ENCODE measurements around the gene LCOR. TPM values are rescaled to one million over a fixed set of nuclear protein-coding genes. Genes with fewer than 3 reads are reported as not detected.

The LCOR gene
- total and polyA plus RNA-seq, 9 of the 15 experiments (the other 6 are each of a cell fraction or from before 2014, with no cell fraction given): 3.6 to 25.2 (median 14.4) TPM

- TF ChIP-seq GTF2A2 (tag; IDR thresholded peaks at IDR 0.05) (no peak), CEBPB (tag; IDR thresholded peaks at IDR 0.05) (peak; percentile 59), HNRNPK (IDR thresholded peaks at IDR 0.05; ENCODE audit: low read depth, low read length, poor library complexity, severe bottlenecking) (no peak), COPS2 (conservative IDR thresholded peaks at IDR 0.05) (no peak), ZNF224 (CRISPR knock-in tag; IDR thresholded peaks at IDR 0.05) (no peak), TSC22D4 (tag; IDR thresholded peaks at IDR 0.05) (no peak), FOXP1 (CRISPR knock-in tag; IDR thresholded peaks at IDR 0.05) (no peak), RAD21 (CRISPR knock-in tag; conservative IDR thresholded peaks at IDR 0.05 in 1 of 2, IDR thresholded peaks at IDR 0.05 in 1 of 2) (peak in 1 of 2 experiments; percentile 63; a peak in 2 of 4 replicates), BRF1 (IDR thresholded peaks at IDR 0.05; ENCODE audit: borderline replicate concordance, extremely low read depth, insufficient read length) (no peak), SMC3 (conservative IDR thresholded peaks at IDR 0.05; ENCODE audit: insufficient read depth, low read depth, low read length) (peak; percentile 61)
Measured at GRCh38 chr10:97025613-97026242, 193.6 kb downstream of the LCOR start (continued).

- H3K4me1 ChIP-seq (replicated peaks in 1 of 2; ENCODE audit: control insufficient read depth in 2 of 2, insufficient read depth in 2 of 2, low read length in 2 of 2): peaks cover 0 to 4% of the 10 kb centered on the region in 2 experiments; a peak in 2 of 5 replicates
- ATAC-seq (no peak), FAIRE-seq (no peak), DNase-seq (ENCODE audit: extremely low read depth in 1 of 4, low spot score in 3 of 4) (no peak)
- no peaks in the 10 kb centered on the region for H3K36me3 ChIP-seq (ENCODE audit: control insufficient read depth, insufficient read depth, low read length)
- POLR2A ChIA-PET: no interaction called here
- H3K27me3 ChIP-seq (ENCODE audit: control insufficient read depth in 2 of 2, insufficient read depth in 2 of 2, low read length in 2 of 2): peaks cover 11 to 38% of the 10 kb centered on the region in 2 experiments; a peak in 4 of 5 replicates
- no peak for TF ChIP-seq NR4A1 (CRISPR knock-in tag; IDR thresholded peaks at IDR 0.05)
- no peak for TF ChIP-seq NR4A1 (tag; IDR thresholded peaks at IDR 0.05)
- no peak for TF ChIP-seq ZNF830 (CRISPR knock-in tag; IDR thresholded peaks at IDR 0.05)
- TF ChIP-seq CTBP1 (IDR thresholded peaks at IDR 0.05; ENCODE audit: borderline replicate concordance): no peak
- no peak for TF ChIP-seq E2F8 (IDR thresholded peaks at IDR 0.05; ENCODE audit: low read depth, partially characterized antibody)
- no peak for TF ChIP-seq MXI1 (IDR thresholded peaks at IDR 0.05; ENCODE audit: low read depth, low read length)
- intact Hi-C loops (cut with micrococcal nuclease): loop anchor here (5.0 to 10.0 kb wide), 3 partner anchors 113 to 383 kb away; no protein-coding TSS in a partner anchor
- no peaks in the 10 kb centered on the region for H3K9me1 ChIP-seq (ENCODE audit: control insufficient read depth, insufficient read depth, low read length)
- H2AFZ ChIP-seq (ENCODE audit: low read depth, low read length): no peak overlapping the region
- H3K79me2 ChIP-seq (ENCODE audit: control insufficient read depth, insufficient read depth, low read length): no peaks in the 10 kb centered on the region
- 0% methylated on average over 2 of the region's 2 CpGs for WGBS (ENCODE audit: insufficient coverage, low coverage, missing lambda C conversion rate)
- no peaks in the 10 kb centered on the region for H4K20me1 ChIP-seq (replicated peaks; ENCODE audit: control insufficient read depth, insufficient read depth, low read length)
- no TSS peak for BruUV-seq (replicated peaks)
- H3K4me3 ChIP-seq: no peak overlapping the region
- CTCF ChIA-PET (ENCODE audit: low intra/inter-chr PET ratio): interaction anchor here (0.6 kb wide), 1 partner anchor 388 kb away, joined by 3 read pairs; no protein-coding TSS in a partner anchor
- H3K27ac ChIP-seq (ENCODE audit: extremely low read depth, low read depth, low read length): no peak overlapping the region
- no peak overlapping the region for H3K9ac ChIP-seq (ENCODE audit: insufficient read depth in 1 of 2, low read depth in 2 of 2, low read length in 2 of 2)
- in situ Hi-C loops (cut with MboI): no loop called here
- no peaks in the 10 kb centered on the region for H3K9me3 ChIP-seq (replicated peaks; ENCODE audit: control insufficient read depth, insufficient read depth, low read depth, low read length)
- H3K4me2 ChIP-seq (ENCODE audit: insufficient read depth, low read length): no peak overlapping the region
Measured at GRCh38 chr10:97028126-97028831, 196.2 kb downstream of the LCOR start.
